GM12891 (cell line): Measurements from ENCODE around the gene CFAP61.

Experiments
- DNase-seq: peaks from one replicate; pipeline ENCODE4 v3.0.0; 2011; ENCODE audit warnings: low spot score; ENCODE audit not compliant: insufficient read length
- FAIRE-seq: peaks from 2 replicates; lab custom pipeline; 2011; peaks lifted over from hg19 to GRCh38; lab: Jason Lieb, UNC
- PAX5 ChIP-seq: IDR thresholded peaks from 2 replicates; pipeline ENCODE4 v1.6.1; 2011; ENCODE audit warnings: low read length, moderate library complexity, mild to moderate bottlenecking; ENCODE audit not compliant: insufficient read depth, severe bottlenecking
- POLR2A ChIP-seq: IDR thresholded peaks from 2 replicates; pipeline ENCODE4 v1.6.1; 2011; ENCODE audit warnings: low read depth, low read length, control low read depth
- POLR2AphosphoS5 ChIP-seq: IDR thresholded peaks from 2 replicates; pipeline ENCODE4 v1.6.1; 2011; ENCODE audit warnings: low read depth, low read length, control low read depth
- POU2F2 ChIP-seq: IDR thresholded peaks from 2 replicates; pipeline ENCODE4 v1.6.1; 2011; ENCODE audit warnings: low read depth, mild to moderate bottlenecking, control low read depth, low read length, moderate library complexity
- SPI1 ChIP-seq: IDR thresholded peaks from 2 replicates; pipeline ENCODE4 v1.6.1; 2011; ENCODE audit warnings: low read depth, low read length, control low read depth
- TAF1 ChIP-seq: IDR thresholded peaks from 2 replicates; pipeline ENCODE4 v1.6.1; 2011; ENCODE audit warnings: low read depth, low read length, control low read depth

Gene CFAP61

GRCh38 chr20:20148779-20149178, 96.4 kb downstream of the CFAP61 start:
- no peak for TF ChIP-seq POU2F2
- no peak for TF ChIP-seq PAX5
- no peak for TF ChIP-seq POLR2AphosphoS5
- TF ChIP-seq POLR2A = no peak
- no peak for TF ChIP-seq TAF1
- TF ChIP-seq SPI1 = no peak
- FAIRE-seq (no peak), DNase-seq (no peak)

GRCh38 chr20:20150241-20150640, 97.9 kb downstream of the CFAP61 start:
- TF ChIP-seq POLR2A (no peak), POLR2AphosphoS5 (no peak), POU2F2 (no peak), SPI1 (no peak), TAF1 (no peak), PAX5 (no peak)
- DNase-seq = no peak
- no peak for FAIRE-seq

DNA sequence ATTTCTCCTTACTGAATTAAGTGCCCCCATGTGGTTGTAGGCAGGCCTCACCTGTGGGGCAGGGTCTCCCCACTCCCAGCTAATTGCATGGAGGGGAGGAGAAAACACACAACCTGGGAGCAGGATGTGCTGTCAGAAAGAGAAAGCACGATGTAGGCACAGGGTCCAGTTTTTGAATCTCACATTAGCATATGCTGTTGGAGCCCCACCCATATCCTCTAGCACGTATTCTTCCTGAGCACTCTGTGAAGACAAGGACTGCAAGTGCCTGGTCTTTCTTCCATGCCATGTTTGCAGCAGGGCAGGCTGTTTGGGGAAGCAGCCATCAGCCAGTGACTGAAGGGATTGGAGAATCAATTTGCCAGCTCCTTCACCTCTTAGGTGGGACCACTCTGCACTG, 108.2 kb downstream of the CFAP61 start:
- TF ChIP-seq POU2F2 (no peak), POLR2A (no peak), SPI1 (no peak), PAX5 (no peak), TAF1 (no peak), POLR2AphosphoS5 (no peak)

GRCh38 chr20:20161611-20162010, 109.3 kb downstream of the CFAP61 start:
- TF ChIP-seq SPI1 = no peak
- TF ChIP-seq POU2F2 = no peak
- no peak for TF ChIP-seq POLR2A
- no peak for TF ChIP-seq PAX5
- TF ChIP-seq TAF1 = no peak
- no peak for TF ChIP-seq POLR2AphosphoS5
- DNase-seq = no peak
- no peak for FAIRE-seq

More for the DNA sequence above, 108.2 kb downstream of the CFAP61 start:
- FAIRE-seq (no peak), DNase-seq (no peak)

- TF ChIP-seq POLR2A (no peak), TAF1 (no peak), SPI1 (no peak), POU2F2 (no peak), PAX5 (no peak), POLR2AphosphoS5 (no peak)
- FAIRE-seq (no peak), DNase-seq (no peak)
Measured at GRCh38 chr20:20167698-20168097, 115.4 kb downstream of the CFAP61 start.

- no peak for TF ChIP-seq SPI1
- TF ChIP-seq POU2F2 = no peak
- TF ChIP-seq POLR2A = no peak
- no peak for TF ChIP-seq TAF1
- TF ChIP-seq PAX5 = no peak
- no peak for TF ChIP-seq POLR2AphosphoS5
- no peak for DNase-seq
- no peak for FAIRE-seq
Measured at GRCh38 chr20:20173254-20173653, 120.9 kb downstream of the CFAP61 start.

DNA sequence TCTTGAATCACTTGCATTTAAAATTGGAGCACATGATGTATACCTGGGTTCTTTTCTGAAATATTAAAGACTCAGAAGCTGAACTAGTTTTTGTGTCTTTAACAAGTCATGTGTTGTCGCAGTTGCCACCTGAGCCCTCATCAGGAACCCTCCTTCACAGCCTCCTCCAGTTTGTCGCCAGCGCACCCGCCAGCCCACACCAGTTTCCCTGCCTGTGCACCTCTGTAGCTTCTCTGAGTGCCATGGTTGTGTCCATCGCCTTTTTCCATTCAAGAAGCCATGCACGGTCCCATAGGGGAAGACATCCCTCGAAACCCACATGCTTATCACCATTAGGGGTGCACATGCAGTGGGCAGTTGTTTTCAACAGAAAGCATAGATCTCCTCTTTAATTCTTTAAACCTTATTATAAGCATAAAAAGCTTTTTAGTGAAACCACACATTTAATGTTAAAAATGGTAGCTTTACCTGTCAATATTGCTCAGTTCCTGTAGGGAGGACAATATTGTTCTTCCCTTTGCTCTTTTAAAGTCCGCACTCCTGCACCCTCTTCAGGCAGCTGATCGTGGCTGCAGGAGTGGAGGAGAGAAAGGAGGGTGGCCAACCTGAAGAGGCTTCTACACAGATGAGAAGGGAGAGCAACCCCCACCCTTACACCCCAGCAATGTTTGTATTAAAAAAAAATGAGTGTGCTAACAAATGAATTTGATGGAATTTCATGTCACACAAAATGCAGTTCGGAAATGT, 121.9 kb downstream of the CFAP61 start:
- no peak for TF ChIP-seq PAX5
- no peak for TF ChIP-seq POU2F2
- TF ChIP-seq SPI1 = no peak
- TF ChIP-seq TAF1 = no peak
- TF ChIP-seq POLR2A = no peak
- TF ChIP-seq POLR2AphosphoS5 = no peak
- FAIRE-seq (no peak), DNase-seq (no peak)

DNA sequence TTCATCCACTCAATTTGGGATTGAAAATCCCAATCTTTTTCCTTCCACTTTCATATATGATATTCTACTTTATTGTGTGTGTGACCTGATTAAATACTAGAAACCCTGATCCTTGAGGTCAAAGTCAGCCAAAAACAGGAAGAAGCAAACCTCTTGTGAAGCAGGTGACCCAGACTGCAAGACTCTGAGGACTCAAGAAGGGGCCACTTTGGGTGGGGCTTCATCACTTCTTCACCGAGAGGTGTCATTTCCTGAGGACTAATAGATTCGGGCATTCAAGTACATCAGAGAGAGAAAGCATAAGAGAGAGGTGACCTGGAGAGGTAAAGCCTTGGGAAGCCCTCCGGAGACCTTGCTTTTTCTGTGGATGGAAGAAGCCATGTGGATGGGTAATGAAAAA, 129.0 kb downstream of the CFAP61 start:
- no peak for TF ChIP-seq POLR2AphosphoS5
- TF ChIP-seq POU2F2 = no peak
- no peak for TF ChIP-seq SPI1
- TF ChIP-seq POLR2A = no peak
- no peak for TF ChIP-seq PAX5
- TF ChIP-seq TAF1 = no peak
- FAIRE-seq = no peak
- no peak for DNase-seq

DNA sequence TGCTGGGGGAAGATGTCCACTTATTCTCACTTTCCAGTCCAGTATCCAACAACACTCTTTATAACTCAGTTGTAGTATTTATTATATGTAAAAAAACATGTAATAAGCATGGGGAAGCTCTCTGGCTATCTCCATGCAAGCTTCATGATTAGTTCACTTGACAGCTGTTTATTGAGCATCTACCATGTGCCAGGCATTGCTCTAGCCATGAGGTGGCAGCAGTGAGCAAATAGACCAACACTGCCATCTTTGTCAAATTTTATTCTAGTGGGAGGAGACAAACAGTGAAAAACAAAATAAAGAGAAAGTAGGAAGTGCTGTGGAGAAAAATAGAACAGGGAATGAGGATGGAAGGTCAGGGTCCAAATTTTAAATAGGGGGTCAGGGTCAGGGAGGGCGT, 131.8 kb downstream of the CFAP61 start:
- DNase-seq (no peak), FAIRE-seq (peak; percentile 20)
- no peak for TF ChIP-seq SPI1
- TF ChIP-seq POLR2A = no peak
- TF ChIP-seq TAF1 = no peak
- TF ChIP-seq PAX5 = no peak
- no peak for TF ChIP-seq POLR2AphosphoS5
- no peak for TF ChIP-seq POU2F2

DNA sequence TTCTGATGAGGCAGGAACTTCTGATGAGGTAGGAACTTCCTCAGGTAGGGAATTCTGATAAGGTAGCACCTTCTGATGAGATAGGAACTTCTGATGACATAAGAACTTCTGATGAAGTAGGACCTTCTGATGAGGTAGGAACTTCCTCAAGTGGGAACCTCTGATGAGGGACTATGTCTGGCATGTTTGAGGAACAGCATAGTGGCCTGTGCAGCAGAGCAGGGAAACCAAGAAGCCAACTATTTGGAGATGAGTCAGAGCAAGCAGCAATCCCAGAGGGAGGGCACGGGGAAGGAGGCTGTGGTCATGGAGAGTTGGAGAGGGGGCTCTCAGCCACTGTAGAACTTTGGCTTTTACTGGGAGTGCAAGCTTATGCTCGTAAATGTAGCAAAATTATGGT, 132.4 kb downstream of the CFAP61 start:
- no peak for DNase-seq
- no peak for FAIRE-seq
- TF ChIP-seq POU2F2 = no peak
- TF ChIP-seq TAF1 = no peak
- no peak for TF ChIP-seq SPI1
- TF ChIP-seq PAX5 = no peak
